ENCODE data around the gene PUS1. TPM values are rescaled to one million over a fixed set of nuclear protein-coding genes. Genes with fewer than 3 reads are reported as not detected.

PUS1 gene
- total and polyA plus RNA-seq, 2 of the 8 experiments (the other 6 are each of a cell fraction or from before 2014, with no cell fraction given) = 48.1 to 81.2 TPM

GRCh38 chr12:131911851-131912477 is 17.1 kb upstream of the PUS1 start (continued):
- TF ChIP-seq CTCF (IDR thresholded peaks at IDR 0.05; ENCODE audit: control extremely low read depth in 1 of 3, insufficient read depth in 1 of 3, low read depth in 1 of 3, low read length in 3 of 3) (no peak), RBBP5 (IDR thresholded peaks at IDR 0.05; ENCODE audit: borderline replicate concordance, low read depth, low read length) (no peak), ATF2 (IDR thresholded peaks at IDR 0.05; ENCODE audit: low read length) (no peak), USF2 (IDR thresholded peaks at IDR 0.05; ENCODE audit: low read length) (no peak), CEBPB (IDR thresholded peaks at IDR 0.05; ENCODE audit: low read depth, low read length) (no peak), POLR2A (IDR thresholded peaks at IDR 0.05; ENCODE audit: control extremely low read depth in 1 of 2, low read depth in 2 of 2, low read length in 2 of 2) (no peak), EZH2 (IDR thresholded peaks at IDR 0.05; ENCODE audit: low read depth, low read length, severe bottlenecking) (no peak), JUN (IDR thresholded peaks at IDR 0.05; ENCODE audit: low read depth, low read length) (no peak)
